OCI-LY1 (cell line): Measurements from ENCODE around the gene TRIP12.

ENCODE experiments used
- H2AFZ ChIP-seq: fragments of 200-600 bp; sonication (generic), shearing (Covaris generic); 2 replicates; pipeline ENCODE4 v1.6.0; 2014; ENCODE audit warnings: antibody characterized with exemption, mild to moderate bottlenecking, low read length
- H3F3A ChIP-seq: fragments of 200-600 bp; sonication (generic), shearing (Covaris generic); 2 replicates; pipeline ENCODE4 v1.6.0; 2014; ENCODE audit warnings: mild to moderate bottlenecking, antibody characterized with exemption, low read length, moderate library complexity; ENCODE audit not compliant: insufficient read depth
- H3K27ac ChIP-seq: fragments of 200-600 bp; sonication (generic); 2 replicates; pipeline ENCODE4 v1.5.1; 2014; ENCODE audit warnings: low read length, mixed run types, mild to moderate bottlenecking, low read depth; ENCODE audit not compliant: poor library complexity, severe bottlenecking
- H3K27me3 ChIP-seq: fragments of 200-600 bp; sonication (generic); 2 replicates; pipeline ENCODE4 v1.6.0; 2014; ENCODE audit warnings: antibody characterized with exemption, mild to moderate bottlenecking, low read length, moderate library complexity; ENCODE audit not compliant: insufficient read depth
- H3K36me3 ChIP-seq: fragments of 200-600 bp; sonication (generic); 2 replicates; pipeline ENCODE4 v1.6.1; 2014; ENCODE audit warnings: mild to moderate bottlenecking, antibody characterized with exemption, low read length, moderate library complexity, mixed read lengths; ENCODE audit not compliant: insufficient read depth
- H3K4me1 ChIP-seq: fragments of 200-600 bp; sonication (generic); 2 replicates; pipeline ENCODE4 v1.5.1; 2014; ENCODE audit warnings: mild to moderate bottlenecking, low read length, moderate library complexity; ENCODE audit not compliant: insufficient read depth, severe bottlenecking
- H3K4me2 ChIP-seq: fragments of 200-600 bp; sonication (generic), shearing (Covaris generic); 2 replicates; pipeline ENCODE4 v1.6.1; 2014; ENCODE audit warnings: low read length
- H3K4me3 ChIP-seq: fragments of 200-600 bp; sonication (generic); 2 replicates; pipeline ENCODE4 v1.5.1; 2014; ENCODE audit warnings: low read length, low read depth, mild to moderate bottlenecking, mixed read lengths; ENCODE audit not compliant: poor library complexity, severe bottlenecking
- H3K79me2 ChIP-seq: fragments of 200-600 bp; shearing (Covaris generic); 2 replicates; pipeline ENCODE4 v1.6.1; 2016; ENCODE audit warnings: mixed run types, low read length, mixed read lengths; ENCODE audit not compliant: insufficient read depth
- H3K9ac ChIP-seq: fragments of 200-600 bp; sonication (generic), shearing (Covaris generic); 2 replicates; pipeline ENCODE4 v1.6.1; 2014; ENCODE audit warnings: mild to moderate bottlenecking, low read length, mixed read lengths
- H3K9me2 ChIP-seq: fragments of 200-600 bp; sonication (generic), shearing (Covaris generic); 2 replicates; pipeline ENCODE4 v1.6.1; 2014; ENCODE audit warnings: low read depth, mild to moderate bottlenecking, low read length, mixed read lengths
- H3K9me3 ChIP-seq: fragments of 200-600 bp; shearing (Covaris generic); 2 replicates; pipeline ENCODE4 v1.6.1; 2014; ENCODE audit warnings: low read length, mixed read lengths
- H4K20me1 ChIP-seq: fragments of 200-600 bp; sonication (generic), shearing (Covaris generic); 2 replicates; pipeline ENCODE4 v1.6.0; 2016; ENCODE audit warnings: mild to moderate bottlenecking, low read length; ENCODE audit not compliant: insufficient read depth
- EZH2 ChIP-seq: fragments of 200-600 bp; sonication (generic), shearing (Covaris generic); IDR thresholded peaks from 2 replicates; pipeline ENCODE4 v1.8.0; 2017; ENCODE audit warnings: borderline replicate concordance, mixed run types, mild to moderate bottlenecking, antibody characterized with exemption, low read length, moderate library complexity, mixed read lengths
- TF ChIP-seq, protein P1 (sequence below): fragments of 200-600 bp; sonication (generic), shearing (Covaris generic); IDR thresholded peaks from 2 replicates; pipeline ENCODE4 v1.5.1; 2017; ENCODE audit warnings: mild to moderate bottlenecking, antibody characterized with exemption, low read length, moderate library complexity, mixed read lengths

Gene TRIP12

DNA sequence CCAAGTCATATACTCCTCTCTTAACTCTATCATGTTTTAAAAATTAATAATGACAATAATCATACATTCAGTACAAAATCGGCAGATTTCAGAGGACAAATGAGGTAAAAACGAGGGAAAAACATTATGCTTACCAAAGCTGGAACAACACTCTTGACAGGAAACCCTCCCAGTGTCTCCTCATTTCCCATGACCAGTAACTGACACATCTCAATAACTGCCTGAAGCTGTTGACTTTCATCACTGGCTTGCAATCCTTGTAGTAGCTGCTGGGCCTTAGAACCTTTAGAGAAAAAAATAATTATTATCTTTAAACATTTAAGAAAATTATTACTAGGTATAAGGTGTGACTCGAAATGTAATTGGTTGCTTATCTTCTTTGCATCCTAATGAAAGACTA lies 103.6 kb downstream of the TRIP12 start:
- Histone ChIP-seq H3F3A (no peaks in the 10 kb centered on the region), H3K36me3 (peaks cover 71% of the 10 kb centered on the region)
- no peak for TF ChIP-seq EZH2
- TF ChIP-seq, protein P1, sequence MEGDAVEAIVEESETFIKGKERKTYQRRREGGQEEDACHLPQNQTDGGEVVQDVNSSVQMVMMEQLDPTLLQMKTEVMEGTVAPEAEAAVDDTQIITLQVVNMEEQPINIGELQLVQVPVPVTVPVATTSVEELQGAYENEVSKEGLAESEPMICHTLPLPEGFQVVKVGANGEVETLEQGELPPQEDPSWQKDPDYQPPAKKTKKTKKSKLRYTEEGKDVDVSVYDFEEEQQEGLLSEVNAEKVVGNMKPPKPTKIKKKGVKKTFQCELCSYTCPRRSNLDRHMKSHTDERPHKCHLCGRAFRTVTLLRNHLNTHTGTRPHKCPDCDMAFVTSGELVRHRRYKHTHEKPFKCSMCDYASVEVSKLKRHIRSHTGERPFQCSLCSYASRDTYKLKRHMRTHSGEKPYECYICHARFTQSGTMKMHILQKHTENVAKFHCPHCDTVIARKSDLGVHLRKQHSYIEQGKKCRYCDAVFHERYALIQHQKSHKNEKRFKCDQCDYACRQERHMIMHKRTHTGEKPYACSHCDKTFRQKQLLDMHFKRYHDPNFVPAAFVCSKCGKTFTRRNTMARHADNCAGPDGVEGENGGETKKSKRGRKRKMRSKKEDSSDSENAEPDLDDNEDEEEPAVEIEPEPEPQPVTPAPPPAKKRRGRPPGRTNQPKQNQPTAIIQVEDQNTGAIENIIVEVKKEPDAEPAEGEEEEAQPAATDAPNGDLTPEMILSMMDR: no peak

DNA sequence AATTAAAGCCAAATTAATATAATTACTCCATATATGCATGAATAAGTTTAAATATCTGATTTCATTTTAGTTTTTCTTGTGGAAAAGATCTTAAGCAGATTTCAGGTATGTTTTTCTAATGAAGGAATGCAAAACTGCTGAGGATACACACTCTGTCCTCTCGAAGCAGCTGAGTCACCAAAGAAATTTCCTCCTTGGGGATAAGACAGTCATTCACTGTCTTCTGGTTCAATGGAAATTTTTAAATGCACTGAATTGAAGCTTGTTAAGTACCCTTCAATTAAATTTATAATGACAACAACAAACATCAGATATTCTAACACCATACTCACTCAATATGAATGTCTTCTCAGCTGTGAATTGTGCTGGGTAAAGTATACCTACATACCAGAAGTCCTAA lies 106.0 kb downstream of the TRIP12 start:
- H3K36me3 ChIP-seq: peaks cover 63% of the 10 kb centered on the region
- no peaks in the 10 kb centered on the region for H3K4me1 ChIP-seq
- no peak overlapping the region for H3K27ac ChIP-seq
- no peaks in the 10 kb centered on the region for H3K79me2 ChIP-seq
- H3K9me2 ChIP-seq: no peaks in the 10 kb centered on the region
- TF ChIP-seq EZH2: no peak
- TF ChIP-seq, protein P1: no peak
- no peak overlapping the region for H3K4me2 ChIP-seq
- H4K20me1 ChIP-seq: no peaks in the 10 kb centered on the region
- H2AFZ ChIP-seq: no peak overlapping the region
- no peaks in the 10 kb centered on the region for H3K27me3 ChIP-seq
- no peak overlapping the region for H3K4me3 ChIP-seq
- H3K9ac ChIP-seq: no peak overlapping the region
- H3K9me3 ChIP-seq: no peaks in the 10 kb centered on the region
- no peaks in the 10 kb centered on the region for H3F3A ChIP-seq

More for the DNA sequence above, 103.6 kb downstream of the TRIP12 start:
- Histone ChIP-seq H3K27me3 (no peaks in the 10 kb centered on the region), H3K9ac (no peak overlapping the region), H4K20me1 (no peaks in the 10 kb centered on the region), H3K79me2 (no peaks in the 10 kb centered on the region), H3K27ac (no peak overlapping the region), H3K4me3 (no peak overlapping the region), H3K4me2 (no peak overlapping the region), H3K4me1 (no peaks in the 10 kb centered on the region), H3K9me2 (no peaks in the 10 kb centered on the region), H2AFZ (no peak overlapping the region), H3K9me3 (no peaks in the 10 kb centered on the region; the same call in 1 of the 2 replicates)

GRCh38 chr2:229815342-229815741 lies 106.5 kb downstream of the TRIP12 start:
- Histone ChIP-seq H3K27me3 (no peaks in the 10 kb centered on the region), H3K9ac (no peak overlapping the region), H3K79me2 (no peaks in the 10 kb centered on the region), H3K4me2 (no peak overlapping the region), H3K9me3 (no peaks in the 10 kb centered on the region), H3K27ac (no peak overlapping the region), H4K20me1 (no peaks in the 10 kb centered on the region), H3K4me1 (no peaks in the 10 kb centered on the region), H3K9me2 (no peaks in the 10 kb centered on the region), H2AFZ (no peak overlapping the region), H3K36me3 (peaks cover 69% of the 10 kb centered on the region), H3K4me3 (no peak overlapping the region), H3F3A (no peaks in the 10 kb centered on the region)
- TF ChIP-seq EZH2: no peak
- TF ChIP-seq, protein P1: no peak
